Mesodermal cell (in vitro differentiated cells): ENCODE results near the gene RYR2.

Experiments used
- H3K27ac ChIP-seq: 2 replicates; pipeline ENCODE4 v1.7.0; 2013; ENCODE audit warnings: mild to moderate bottlenecking, low read depth, low read length, moderate library complexity; ENCODE audit not compliant: severe bottlenecking
- H3K36me3 ChIP-seq: 2 replicates; pipeline ENCODE4 v1.7.1; 2013; ENCODE audit warnings: mild to moderate bottlenecking, low read length, moderate library complexity; ENCODE audit not compliant: control insufficient read depth, insufficient read depth
- H3K4me1 ChIP-seq: one replicate; pipeline ENCODE4 v1.7.1; 2013; ENCODE audit warnings: mild to moderate bottlenecking, low read length; ENCODE audit not compliant: insufficient read depth, control insufficient read depth, poor library complexity, severe bottlenecking
- H3K4me3 ChIP-seq: 2 replicates; pipeline ENCODE4 v1.7.0; 2013; ENCODE audit warnings: low read length, control low read depth, mild to moderate bottlenecking; ENCODE audit not compliant: insufficient read depth, poor library complexity, severe bottlenecking; ENCODE audit errors: extremely low read depth
- H3K9me3 ChIP-seq: 2 replicates; pipeline ENCODE4 v1.7.1; 2013; ENCODE audit warnings: mild to moderate bottlenecking, low read length, moderate library complexity; ENCODE audit not compliant: control insufficient read depth
- WGBS, 2 experiments: methylation state at CpG; one replicate each; pipeline ENCODE4 v1.1.5; 2013; ENCODE audit warnings: missing lambda C conversion rate in 2 of 2; ENCODE audit not compliant: insufficient coverage in 2 of 2; 5-methylcytosine and 5-hydroxymethylcytosine counted together

Gene RYR2

DNA sequence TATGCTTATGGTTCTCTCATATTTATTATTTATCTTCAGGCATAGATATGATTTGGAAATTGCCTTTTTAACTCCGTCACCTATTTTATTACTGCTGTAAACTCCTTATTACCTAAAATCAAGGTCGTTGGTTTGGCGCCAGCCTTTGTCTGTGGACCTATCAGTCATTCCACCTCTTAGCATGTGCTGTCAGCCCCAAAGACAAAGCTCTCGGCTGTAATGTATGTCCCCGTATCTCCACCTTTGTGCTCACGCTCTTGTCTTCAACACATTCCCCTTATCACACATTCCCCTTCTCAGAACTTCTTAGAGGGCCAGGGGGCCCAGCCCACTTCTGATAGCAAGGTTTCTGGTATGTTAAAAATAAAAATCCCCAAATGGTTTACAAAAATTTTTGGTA is 342.2 kb downstream of the RYR2 start:
- WGBS, 2 experiments = 78 to 98% methylated on average over 3 to 4 of the region's 6 CpGs

DNA sequence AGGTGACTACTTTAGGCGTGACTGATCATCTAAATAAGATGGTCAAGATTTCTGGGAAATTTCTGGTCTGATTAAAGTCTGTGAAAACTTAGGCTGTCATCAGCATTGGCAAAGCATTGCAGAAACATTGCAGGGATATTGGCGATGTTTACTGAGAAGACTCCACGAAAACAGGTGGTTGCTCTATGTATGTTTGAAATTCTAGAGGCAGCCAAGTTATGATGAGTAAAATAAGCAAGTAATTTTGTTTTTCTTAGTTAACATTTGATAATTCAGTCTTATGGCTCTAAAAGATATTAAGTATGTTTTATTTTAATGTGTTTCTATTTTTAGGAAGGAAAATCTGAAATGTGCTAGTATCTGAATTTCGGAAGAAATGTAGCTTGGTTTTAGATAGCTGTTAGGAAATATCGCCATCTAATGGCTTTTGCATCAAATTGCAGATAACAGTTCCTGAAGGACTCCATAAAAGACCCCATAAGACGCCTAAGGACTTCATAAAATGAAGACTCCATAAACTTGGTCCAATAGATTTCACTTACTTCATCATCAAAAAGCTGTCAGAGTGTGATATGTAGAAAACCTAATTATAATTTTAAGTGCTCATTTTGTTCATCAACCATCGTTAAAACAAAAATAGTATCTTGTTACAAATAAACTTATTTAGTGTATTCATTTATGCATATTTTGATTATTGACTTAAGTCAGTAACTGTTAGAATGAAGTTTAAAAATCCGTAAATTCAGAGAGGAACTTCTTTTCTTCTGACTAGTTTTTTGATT is 344.6 kb downstream of the RYR2 start:
- Histone ChIP-seq H3K9me3 (no peaks in the 10 kb centered on the region), H3K27ac (no peak overlapping the region), H3K4me3 (no peak overlapping the region), H3K4me1 (no peaks in the 10 kb centered on the region), H3K36me3 (no peaks in the 10 kb centered on the region)
- 58 to 79% methylated on average over 4 to 6 of the region's 8 CpGs for WGBS, 2 experiments

More for the DNA sequence above, 342.2 kb downstream of the RYR2 start:
- Histone ChIP-seq H3K4me1 (no peaks in the 10 kb centered on the region), H3K4me3 (no peak overlapping the region), H3K36me3 (no peaks in the 10 kb centered on the region), H3K9me3 (no peaks in the 10 kb centered on the region), H3K27ac (no peak overlapping the region)

DNA sequence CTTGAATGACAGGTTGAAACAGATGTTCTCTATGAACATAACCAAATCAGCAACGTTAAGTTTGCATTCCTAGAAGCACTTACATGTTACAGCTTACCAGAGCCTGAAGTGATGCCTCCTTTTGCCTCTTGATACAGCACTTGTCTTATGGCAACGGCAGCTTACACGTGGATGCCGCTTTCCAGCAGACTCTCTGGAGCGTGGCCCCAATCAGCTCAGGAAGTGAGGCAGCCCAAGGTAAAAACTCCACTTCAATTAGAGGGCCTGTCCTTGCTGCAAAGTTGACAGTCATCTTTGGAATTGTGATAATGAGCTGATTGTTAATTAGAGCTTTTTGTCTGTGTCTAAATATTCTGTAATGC is 345.1 kb downstream of the RYR2 start:
- WGBS, 2 experiments = 92 to 95% methylated on average over 5 of the region's 5 CpGs
- no peak overlapping the region for H3K27ac ChIP-seq
- no peaks in the 10 kb centered on the region for H3K9me3 ChIP-seq

DNA sequence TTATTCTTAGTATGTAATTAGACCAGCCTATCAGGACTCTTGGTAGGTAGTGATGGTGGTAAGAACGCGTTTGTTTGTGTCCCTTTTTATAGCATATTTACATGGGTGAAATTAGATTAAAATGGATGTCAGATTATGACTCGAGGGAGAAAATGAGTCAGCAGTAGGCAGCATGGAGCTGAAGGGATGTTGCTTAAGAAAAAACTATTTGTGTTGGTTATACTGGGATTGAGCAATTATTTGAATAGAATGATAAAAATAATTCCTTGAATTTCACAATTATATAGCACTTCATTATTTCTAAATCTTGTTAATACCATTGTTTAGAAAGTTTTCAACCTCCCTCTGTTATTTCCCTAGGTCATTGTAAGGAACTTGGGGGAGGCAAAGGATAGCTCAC is 348.8 kb downstream of the RYR2 start:
- H3K36me3 ChIP-seq = no peaks in the 10 kb centered on the region
- H3K4me1 ChIP-seq = no peaks in the 10 kb centered on the region
- 68 to 82% methylated on average over 3 of the region's 3 CpGs for WGBS, 2 experiments
- no peaks in the 10 kb centered on the region for H3K9me3 ChIP-seq
- no peak overlapping the region for H3K4me3 ChIP-seq
- no peak overlapping the region for H3K27ac ChIP-seq

More for the DNA sequence above, 345.1 kb downstream of the RYR2 start:
- Histone ChIP-seq H3K4me1 (no peaks in the 10 kb centered on the region), H3K4me3 (no peak overlapping the region), H3K36me3 (no peaks in the 10 kb centered on the region)

DNA sequence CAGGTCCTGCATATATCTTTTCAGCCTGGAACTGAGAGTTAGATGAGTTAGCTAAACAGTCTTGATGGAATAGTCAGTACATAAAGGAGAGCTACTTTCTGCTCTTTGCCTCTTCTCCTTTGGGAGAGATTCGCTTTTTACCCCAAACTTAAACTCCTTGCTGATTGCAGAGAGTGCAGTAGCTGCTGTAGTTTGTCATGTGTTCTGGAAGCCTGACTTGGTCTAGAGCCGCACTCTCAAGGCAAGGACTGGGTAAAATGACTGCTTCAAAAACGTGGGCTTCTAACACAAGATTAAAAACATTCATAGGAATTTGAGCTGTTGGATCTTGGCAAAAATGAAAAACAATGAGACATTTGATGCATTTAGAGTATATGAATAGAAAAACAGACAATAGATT is 351.6 kb downstream of the RYR2 start:
- no peaks in the 10 kb centered on the region for H3K9me3 ChIP-seq
- WGBS, 2 experiments = no CpG with 5 or more reads among the region's 3 CpGs
- H3K36me3 ChIP-seq = no peaks in the 10 kb centered on the region
- H3K4me3 ChIP-seq = no peak overlapping the region
- H3K4me1 ChIP-seq = no peaks in the 10 kb centered on the region
- no peak overlapping the region for H3K27ac ChIP-seq

DNA sequence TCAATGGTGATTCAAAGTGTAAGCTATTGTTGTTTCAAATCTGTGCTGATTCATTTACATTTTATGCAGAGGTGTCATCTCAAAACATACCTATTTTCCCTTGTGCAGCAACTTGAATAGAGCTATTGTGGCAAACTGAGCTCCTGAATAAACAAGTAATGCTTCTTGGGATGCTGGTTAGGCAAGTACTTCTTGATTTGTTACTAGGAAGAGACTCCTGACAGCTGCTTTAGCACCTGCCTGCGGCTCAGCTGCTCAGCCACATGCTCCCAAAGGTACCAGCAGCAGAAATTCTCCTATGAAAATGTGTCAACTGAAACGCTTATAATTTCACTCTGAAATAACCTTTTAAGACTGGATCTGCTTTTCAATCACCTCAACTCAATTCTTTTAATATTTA is 352.3 kb downstream of the RYR2 start:
- WGBS, 2 experiments = 88 to 100% methylated on average over 1 of the region's 2 CpGs
- no peaks in the 10 kb centered on the region for H3K36me3 ChIP-seq
- no peak overlapping the region for H3K27ac ChIP-seq
- H3K9me3 ChIP-seq = peaks cover 6% of the 10 kb centered on the region
- H3K4me1 ChIP-seq = no peaks in the 10 kb centered on the region
- no peak overlapping the region for H3K4me3 ChIP-seq

DNA sequence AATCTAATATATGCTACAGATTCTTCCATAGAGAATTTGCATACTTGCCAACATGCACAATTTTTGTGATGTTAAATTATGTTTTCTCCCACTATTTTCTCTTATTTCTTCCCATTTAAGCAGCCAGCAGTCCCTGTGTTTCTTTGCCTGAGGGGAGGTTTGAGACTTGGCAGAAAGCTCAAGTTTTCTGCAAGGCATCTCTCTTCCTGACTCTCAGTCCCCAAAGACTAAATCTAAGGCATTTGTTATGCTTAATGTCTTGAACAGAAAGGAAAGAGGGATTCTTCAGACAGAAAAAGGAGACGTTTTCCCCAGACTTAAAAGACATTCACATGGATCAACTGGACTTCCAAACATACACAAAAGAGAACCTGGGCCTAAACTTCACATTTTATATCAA is 354.4 kb downstream of the RYR2 start:
- Histone ChIP-seq H3K36me3 (no peaks in the 10 kb centered on the region), H3K27ac (no peak overlapping the region), H3K4me3 (no peak overlapping the region), H3K9me3 (peaks cover 10% of the 10 kb centered on the region), H3K4me1 (no peaks in the 10 kb centered on the region)
- WGBS, 2 experiments = 40% methylated on average over 1 of the region's 1 CpG; no CpG with 5 or more reads in 1 of the 2 experiments

DNA sequence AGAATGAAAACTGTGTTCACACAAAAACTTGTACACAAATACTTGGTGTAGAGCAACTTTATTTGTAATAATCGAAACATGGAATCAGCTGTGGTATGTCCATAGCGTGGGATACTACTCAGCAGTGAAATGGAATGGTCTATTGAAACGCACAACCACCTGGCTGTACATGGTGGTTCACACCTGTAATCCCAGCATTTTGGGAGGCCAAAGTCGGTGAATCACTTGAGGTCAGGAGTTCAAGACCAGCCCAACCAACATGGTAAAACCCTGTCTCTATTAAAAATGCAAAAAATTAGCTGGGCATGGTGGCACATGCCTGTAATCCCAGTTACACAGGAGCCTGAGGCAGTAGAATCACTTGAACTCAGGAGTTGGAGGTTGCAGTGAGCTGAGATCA is 356.8 kb downstream of the RYR2 start:
- 86 to 95% methylated on average over 4 of the region's 4 CpGs for WGBS, 2 experiments
- Histone ChIP-seq H3K36me3 (no peaks in the 10 kb centered on the region), H3K27ac (no peak overlapping the region), H3K4me1 (no peaks in the 10 kb centered on the region), H3K4me3 (no peak overlapping the region), H3K9me3 (peaks cover 10% of the 10 kb centered on the region)

DNA sequence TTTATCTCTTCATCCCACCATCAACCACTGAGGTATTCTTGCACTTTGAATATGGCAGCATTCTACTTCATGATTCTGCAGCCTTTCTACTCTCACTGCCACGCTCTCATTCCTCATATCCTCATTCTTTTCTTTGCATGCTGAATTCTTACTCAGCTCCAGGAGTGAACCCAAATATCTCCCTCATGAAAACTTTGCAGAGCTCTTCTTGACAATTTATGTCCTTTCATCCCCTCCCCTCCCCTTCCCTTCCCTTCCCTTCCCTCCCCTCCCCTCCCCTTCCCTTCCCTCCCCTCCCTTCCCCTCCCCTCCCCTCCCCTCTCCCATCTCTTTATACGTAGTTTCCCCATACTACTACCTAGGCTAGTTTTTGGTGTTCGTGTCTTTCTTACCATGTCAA is 363.9 kb downstream of the RYR2 start:
- no peak overlapping the region for H3K27ac ChIP-seq
- no peak overlapping the region for H3K4me3 ChIP-seq
- H3K36me3 ChIP-seq = no peaks in the 10 kb centered on the region
- WGBS, 2 experiments = 100% methylated on average over 1 of the region's 3 CpGs
- H3K9me3 ChIP-seq = no peaks in the 10 kb centered on the region
- H3K4me1 ChIP-seq = no peaks in the 10 kb centered on the region

DNA sequence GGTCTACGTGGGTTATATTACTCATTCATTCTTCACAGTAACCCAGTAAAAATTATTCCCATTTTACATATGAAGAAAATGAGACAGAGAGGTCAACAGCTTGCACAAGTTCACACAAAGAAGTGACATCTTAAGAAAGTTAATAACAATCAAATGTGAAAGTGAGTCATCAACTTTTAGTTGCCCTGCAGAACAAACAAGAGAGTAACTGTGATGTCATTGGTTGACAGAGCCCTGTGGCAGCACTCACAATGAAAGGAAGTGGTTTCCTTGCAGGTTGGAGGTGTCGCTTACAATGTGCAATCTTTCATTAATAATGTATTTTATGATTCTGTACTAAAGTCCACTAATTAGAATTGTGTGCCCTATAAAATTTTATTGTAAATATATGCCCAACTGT is 369.6 kb downstream of the RYR2 start:
- Histone ChIP-seq H3K4me1 (no peaks in the 10 kb centered on the region), H3K9me3 (no peaks in the 10 kb centered on the region), H3K27ac (no peak overlapping the region), H3K36me3 (no peaks in the 10 kb centered on the region), H3K4me3 (no peak overlapping the region)
- no CpG with 5 or more reads among the region's 2 CpGs for WGBS, 2 experiments

DNA sequence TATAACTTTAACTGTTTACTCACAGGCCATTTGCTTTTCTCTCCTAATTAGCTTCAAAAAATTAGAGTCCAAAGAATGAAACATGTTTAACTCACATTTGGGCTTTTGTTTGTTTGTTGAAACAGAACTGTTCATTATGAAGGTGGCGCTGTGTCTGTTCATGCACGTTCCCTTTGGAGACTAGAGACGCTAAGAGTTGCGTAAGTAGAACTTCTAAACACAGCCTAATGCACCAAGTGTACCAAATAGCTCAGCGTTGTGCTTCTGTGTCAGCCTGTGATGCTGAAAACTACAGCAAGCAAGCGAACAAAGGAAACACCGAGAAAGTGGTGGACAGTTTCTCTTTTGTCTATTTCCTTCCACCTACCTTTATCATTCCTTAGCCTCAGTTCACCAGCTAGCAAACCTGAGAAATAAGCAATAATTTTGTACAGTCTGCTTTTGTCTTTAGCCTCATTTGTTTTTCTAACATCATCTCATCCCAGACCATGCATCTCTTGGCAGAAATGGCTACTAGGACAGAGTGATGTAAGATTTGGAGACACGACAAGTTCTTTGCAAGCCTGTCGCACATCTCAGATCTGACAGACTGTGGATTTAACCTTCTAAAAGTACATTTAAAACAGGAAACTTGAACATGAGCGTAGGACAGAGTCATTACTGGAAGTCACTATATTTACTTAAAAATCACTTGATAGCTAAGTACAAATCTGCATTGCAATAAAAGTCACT is 375.1 kb downstream of the RYR2 start:
- Histone ChIP-seq H3K9me3 (no peaks in the 10 kb centered on the region), H3K36me3 (no peaks in the 10 kb centered on the region), H3K4me1 (no peaks in the 10 kb centered on the region), H3K4me3 (no peak overlapping the region), H3K27ac (no peak overlapping the region)
- whole genome bisulfite sequencing, 2 experiments = 87 to 93% methylated on average over 6 to 8 of the region's 10 CpGs
